Nephron (organoid): ENCODE results near the gene FBXW9.

ENCODE experiments used
- H3K27ac Mint-ChIP-seq, 3 experiments: 2 replicates each; pipeline ENCODE4 v1.8.0; 2020; ENCODE audit warnings: mixed read lengths in 3 of 3, mild to moderate bottlenecking in 2 of 3, moderate library complexity in 1 of 3
- H3K27me3 Mint-ChIP-seq: 2 replicates; pipeline ENCODE4 v1.8.0; 2021; ENCODE audit warnings: low read depth, mild to moderate bottlenecking, moderate library complexity, mixed read lengths
- H3K36me3 Mint-ChIP-seq: 2 replicates; pipeline ENCODE4 v1.8.0; 2020; ENCODE audit warnings: low read depth, mixed read lengths
- H3K4me1 Mint-ChIP-seq: 2 replicates; pipeline ENCODE4 v1.8.0; 2020; ENCODE audit warnings: mixed read lengths
- H3K4me3 Mint-ChIP-seq, 3 experiments: 2 replicates each; pipeline ENCODE4 v1.8.0; 2020; ENCODE audit warnings: mild to moderate bottlenecking in 3 of 3, mixed read lengths in 3 of 3, moderate library complexity in 2 of 3
- H3K9me3 Mint-ChIP-seq: 2 replicates; pipeline ENCODE4 v1.8.0; 2020; ENCODE audit warnings: mixed read lengths
- TF ChIP-seq, protein P1 (sequence below), 3 experiments: fragments of 200-600 bp; sonication (generic); IDR thresholded peaks; one replicate each; pipeline ENCODE4 v1.5.0; 2021; ENCODE audit warnings: antibody characterized with exemption in 3 of 3; ENCODE audit not compliant: unreplicated experiment in 3 of 3

The FBXW9 gene

DNA sequence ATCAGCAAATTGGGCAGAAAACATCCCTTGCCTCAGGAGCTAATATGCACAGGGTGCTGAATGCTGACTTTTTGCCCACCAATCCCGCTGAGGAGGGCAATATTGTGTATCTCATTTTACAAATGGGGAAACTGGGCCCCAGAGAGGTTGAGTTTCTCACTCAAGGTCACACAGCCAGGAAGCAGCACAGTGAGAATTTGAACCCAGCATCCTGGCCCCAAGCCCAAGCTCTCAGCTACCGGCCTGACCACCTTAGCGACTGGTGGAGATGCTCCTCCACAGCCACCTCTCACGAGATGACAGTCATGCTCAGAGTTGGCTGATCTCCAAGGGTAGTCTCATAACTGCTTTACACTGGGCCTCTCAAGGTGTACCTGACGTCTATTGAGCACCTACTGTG is 3.5 kb downstream of the FBXW9 start:
- peaks cover 6% of the 10 kb centered on the region for H3K4me1 Mint-ChIP-seq
- no peaks in the 10 kb centered on the region for H3K9me3 Mint-ChIP-seq
- no peak overlapping the region for H3K4me3 Mint-ChIP-seq
- H3K27me3 Mint-ChIP-seq = no peaks in the 10 kb centered on the region
- H3K27ac Mint-ChIP-seq = no peak overlapping the region
- TF ChIP-seq, protein P1, sequence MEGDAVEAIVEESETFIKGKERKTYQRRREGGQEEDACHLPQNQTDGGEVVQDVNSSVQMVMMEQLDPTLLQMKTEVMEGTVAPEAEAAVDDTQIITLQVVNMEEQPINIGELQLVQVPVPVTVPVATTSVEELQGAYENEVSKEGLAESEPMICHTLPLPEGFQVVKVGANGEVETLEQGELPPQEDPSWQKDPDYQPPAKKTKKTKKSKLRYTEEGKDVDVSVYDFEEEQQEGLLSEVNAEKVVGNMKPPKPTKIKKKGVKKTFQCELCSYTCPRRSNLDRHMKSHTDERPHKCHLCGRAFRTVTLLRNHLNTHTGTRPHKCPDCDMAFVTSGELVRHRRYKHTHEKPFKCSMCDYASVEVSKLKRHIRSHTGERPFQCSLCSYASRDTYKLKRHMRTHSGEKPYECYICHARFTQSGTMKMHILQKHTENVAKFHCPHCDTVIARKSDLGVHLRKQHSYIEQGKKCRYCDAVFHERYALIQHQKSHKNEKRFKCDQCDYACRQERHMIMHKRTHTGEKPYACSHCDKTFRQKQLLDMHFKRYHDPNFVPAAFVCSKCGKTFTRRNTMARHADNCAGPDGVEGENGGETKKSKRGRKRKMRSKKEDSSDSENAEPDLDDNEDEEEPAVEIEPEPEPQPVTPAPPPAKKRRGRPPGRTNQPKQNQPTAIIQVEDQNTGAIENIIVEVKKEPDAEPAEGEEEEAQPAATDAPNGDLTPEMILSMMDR (IDR thresholded peaks at IDR 0.05; ENCODE audit: unreplicated experiment in 3 of 3) = no peak
- no peaks in the 10 kb centered on the region for H3K36me3 Mint-ChIP-seq

DNA sequence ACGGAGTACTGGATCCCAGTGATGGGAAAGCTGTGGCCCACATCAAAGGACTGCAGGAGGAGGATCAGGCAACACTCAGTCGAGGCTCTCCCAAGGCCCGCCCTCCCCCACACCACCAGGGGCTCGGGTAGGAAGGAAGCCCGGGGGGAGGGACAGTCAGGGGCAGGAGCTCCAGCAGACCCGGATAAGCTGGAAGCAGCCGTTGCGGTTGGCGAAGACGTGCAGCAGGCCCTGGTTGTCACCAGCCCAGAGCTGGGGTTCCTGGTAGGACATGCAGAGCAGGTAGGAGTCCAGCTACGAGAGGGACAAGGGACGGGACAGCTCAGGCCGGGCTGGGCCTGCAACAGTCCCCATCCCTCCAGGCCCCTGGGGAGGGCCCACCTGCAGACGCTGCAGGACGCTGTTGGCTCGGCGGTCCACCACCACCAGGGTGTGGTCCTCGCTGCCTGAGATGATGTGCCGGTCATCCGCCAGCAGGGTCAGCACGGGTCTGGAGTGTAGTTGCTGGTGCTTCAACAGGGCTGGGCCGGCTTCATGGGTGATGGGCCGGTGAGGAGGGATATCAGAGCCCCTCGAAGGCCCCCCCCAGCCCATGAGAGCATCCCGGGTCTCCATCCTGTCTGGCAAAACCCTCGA is 6.7 kb downstream of the FBXW9 start:
- Mint-ChIP-seq H3K4me1 (no peaks in the 10 kb centered on the region), H3K4me3 (no peak overlapping the region), H3K36me3 (no peaks in the 10 kb centered on the region), H3K27ac (no peak overlapping the region), H3K27me3 (no peaks in the 10 kb centered on the region), H3K9me3 (no peaks in the 10 kb centered on the region)
- TF ChIP-seq, protein P1 (IDR thresholded peaks at IDR 0.05; ENCODE audit: unreplicated experiment in 3 of 3) = no peak

DNA sequence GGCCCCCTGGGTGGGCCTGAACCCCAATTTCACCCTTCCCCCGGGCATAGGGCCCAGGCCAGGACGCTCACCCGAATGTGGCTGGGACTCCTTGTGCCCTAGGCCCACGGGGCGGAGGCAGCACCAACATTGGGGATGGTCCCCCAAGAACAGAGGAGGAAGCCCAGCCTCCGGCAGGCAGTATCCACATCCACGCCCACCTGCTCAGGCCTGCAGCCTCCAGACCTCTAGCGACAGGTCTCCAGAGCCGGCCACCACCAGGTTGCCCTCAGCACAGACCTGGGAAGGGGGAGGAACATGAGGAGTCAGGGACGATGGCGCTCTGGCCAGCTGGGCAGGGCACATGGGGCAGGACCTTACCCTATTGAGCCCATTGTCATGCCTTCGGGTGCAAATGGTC is 7.4 kb downstream of the FBXW9 start:
- TF ChIP-seq, protein P1 (IDR thresholded peaks at IDR 0.05; ENCODE audit: unreplicated experiment in 3 of 3) = no peak
- H3K9me3 Mint-ChIP-seq = no peaks in the 10 kb centered on the region
- no peaks in the 10 kb centered on the region for H3K4me1 Mint-ChIP-seq
- no peak overlapping the region for H3K27ac Mint-ChIP-seq
- no peaks in the 10 kb centered on the region for H3K36me3 Mint-ChIP-seq
- H3K27me3 Mint-ChIP-seq = peaks cover under 1% of the 10 kb centered on the region
- H3K4me3 Mint-ChIP-seq = no peak overlapping the region

DNA sequence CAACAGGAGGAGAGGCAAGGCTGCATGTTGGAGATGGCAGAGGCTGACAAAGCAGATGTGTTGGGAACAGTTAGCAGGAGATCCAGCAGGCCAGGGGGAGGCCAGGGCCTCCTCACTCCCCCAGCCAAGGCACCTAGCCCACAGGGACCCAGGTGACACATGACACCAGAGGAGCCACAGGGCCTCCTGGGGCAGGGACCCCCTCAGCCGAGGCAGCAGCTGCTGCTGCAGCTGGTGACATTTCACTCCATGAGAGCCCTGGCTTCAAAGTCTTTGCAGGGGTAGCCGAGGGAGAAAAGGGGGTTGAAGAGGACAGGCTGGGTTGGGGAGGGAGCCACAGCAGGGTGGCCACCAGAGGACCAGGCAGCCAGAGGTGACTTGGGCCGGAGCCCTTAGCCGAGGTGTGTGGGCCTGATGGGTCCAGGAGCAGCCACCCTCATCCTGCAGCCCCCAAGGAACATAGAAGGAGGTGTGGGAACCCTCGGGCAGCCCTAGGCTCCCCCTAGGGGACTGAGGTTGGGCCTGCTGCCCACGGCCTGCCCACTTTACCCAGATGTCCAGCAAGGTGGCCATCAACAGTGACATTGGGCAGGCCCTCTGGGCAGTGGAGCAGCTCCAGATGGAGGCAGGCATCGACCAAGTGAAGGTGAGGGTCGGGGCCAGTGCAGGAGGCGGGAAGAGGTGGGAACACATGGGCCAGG is 8.8 kb downstream of the FBXW9 start, which contains the start of gene GNG14:
TSS of gene GNG14 (plus strand) at position 503 of the 701 bp plus-strand sequence. CDS start at position 554, 51 bp downstream.
- Mint-ChIP-seq H3K9me3 (no peaks in the 10 kb centered on the region), H3K4me3 (no peak within 1 kb of the TSS), H3K4me1 (no peaks in the 10 kb centered on the region), H3K27me3 (peaks cover 5% of the 10 kb centered on the region), H3K36me3 (no peaks in the 10 kb centered on the region), H3K27ac (no peak within 1 kb of the TSS)
- TF ChIP-seq, protein P1 (IDR thresholded peaks at IDR 0.05; ENCODE audit: unreplicated experiment in 3 of 3) = no peak

DNA sequence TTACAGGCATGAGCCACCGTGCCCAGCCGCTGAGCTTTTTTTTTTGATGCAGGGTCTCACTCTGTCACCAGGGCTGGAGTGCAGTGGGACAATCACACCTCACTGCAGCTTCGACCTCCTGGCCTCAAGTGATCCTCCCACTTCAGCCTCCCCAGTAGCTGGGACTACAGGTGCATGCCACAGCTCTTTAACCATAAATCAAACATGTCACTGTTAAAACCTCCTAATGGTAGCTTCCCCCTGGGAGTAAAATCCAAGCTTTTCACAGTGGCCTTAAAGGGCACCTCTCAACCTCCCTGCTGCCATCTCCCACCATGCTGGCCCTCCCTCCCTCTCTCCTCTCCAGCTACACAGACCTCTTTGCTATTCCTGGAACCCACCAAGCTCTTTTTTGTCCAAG is 10.6 kb downstream of the FBXW9 start:
- peaks cover 6% of the 10 kb centered on the region for H3K36me3 Mint-ChIP-seq
- no peaks in the 10 kb centered on the region for H3K9me3 Mint-ChIP-seq

More for the DNA sequence above, 10.6 kb downstream of the FBXW9 start:
- TF ChIP-seq, protein P1 (IDR thresholded peaks at IDR 0.05; ENCODE audit: unreplicated experiment in 3 of 3) = no peak
- H3K27me3 Mint-ChIP-seq = peaks cover 5% of the 10 kb centered on the region
- H3K4me3 Mint-ChIP-seq = no peak overlapping the region
- H3K27ac Mint-ChIP-seq = no peak overlapping the region
- H3K4me1 Mint-ChIP-seq = peaks cover 6% of the 10 kb centered on the region
